GM23248 (cell line): Measurements from ENCODE around the gene PPFIA4.

Source experiments
- EZH2 ChIP-seq: fragments of 200-600 bp; sonication (generic); IDR thresholded peaks from 2 replicates; pipeline ENCODE4 v1.6.1; 2018; ENCODE audit warnings: antibody characterized with exemption, mild to moderate bottlenecking; ENCODE audit not compliant: insufficient read depth, poor library complexity, severe bottlenecking
- EZH2phosphoT487 ChIP-seq: fragments of 200-600 bp; sonication (generic); IDR thresholded peaks from 2 replicates; pipeline ENCODE4 v1.6.1; 2018; ENCODE audit warnings: antibody characterized with exemption, moderate library complexity, mild to moderate bottlenecking, low read depth; ENCODE audit not compliant: insufficient read depth

DNA sequence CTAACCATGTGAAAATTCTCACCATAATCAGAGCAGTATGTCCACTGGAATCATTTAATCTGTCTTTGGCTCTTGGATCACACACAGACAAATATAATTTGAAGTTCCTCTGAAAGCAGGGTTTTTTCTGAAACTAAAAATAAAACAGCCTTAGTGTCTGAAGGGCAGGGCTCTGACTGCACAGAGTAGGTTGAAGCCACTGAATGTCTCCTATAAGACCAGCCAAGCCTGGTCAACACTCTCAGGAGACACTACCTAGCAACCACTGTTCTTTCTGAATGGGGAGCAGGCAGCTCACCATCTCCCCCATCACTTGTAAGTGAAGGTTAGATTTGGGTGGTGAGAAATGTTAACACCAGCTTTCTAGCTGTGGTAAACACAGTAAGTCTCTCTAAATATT lies 35.2 kb upstream of the PPFIA4 start:
- TF ChIP-seq EZH2: no peak
- no peak for TF ChIP-seq EZH2phosphoT487
